Stimulated activated CD4-positive, alpha-beta T cell treated with anti-CD3 and anti-CD28 coated beads, Interleukin-4, amount 100 ng/mL, for 24 hours (primary cell): ENCODE measurements around the gene RHBDL3.

Source experiments
- DNase-seq: peaks from one replicate; pipeline ENCODE4 v3.0.0-alpha.2; 2020

RHBDL3 gene

GRCh38 chr17:32267690-32268205, 2.1 kb downstream of the RHBDL3 start:
- DNase-seq: no peak

GRCh38 chr17:32268734-32269288, 3.2 kb downstream of the RHBDL3 start:
- DNase-seq: no peak

- no peak for DNase-seq
These were observed 3.7 kb downstream of the RHBDL3 start for GRCh38 chr17:32269377-32269776.

- no peak for DNase-seq
These were observed 6.2 kb downstream of the RHBDL3 start for GRCh38 chr17:32271844-32272243.

GRCh38 chr17:32274101-32274500, 8.5 kb downstream of the RHBDL3 start:
- DNase-seq: no peak

GRCh38 chr17:32274643-32275042, 9.0 kb downstream of the RHBDL3 start:
- DNase-seq: no peak

GRCh38 chr17:32275060-32276042, 9.7 kb downstream of the RHBDL3 start:
- no peak for DNase-seq

GRCh38 chr17:32276171-32276601, 10.6 kb downstream of the RHBDL3 start:
- DNase-seq: no peak

GRCh38 chr17:32277284-32277683, 11.7 kb downstream of the RHBDL3 start:
- no peak for DNase-seq

GRCh38 chr17:32278815-32279214, 13.2 kb downstream of the RHBDL3 start:
- DNase-seq: no peak

GRCh38 chr17:32279891-32280716, 14.5 kb downstream of the RHBDL3 start:
- no peak for DNase-seq

- DNase-seq: no peak
These were observed 15.4 kb downstream of the RHBDL3 start for GRCh38 chr17:32281011-32281451.

GRCh38 chr17:32283745-32284201, 18.1 kb downstream of the RHBDL3 start:
- DNase-seq: no peak

GRCh38 chr17:32285306-32285705, 19.7 kb downstream of the RHBDL3 start:
- DNase-seq: no peak

- no peak for DNase-seq
These were observed 20.3 kb downstream of the RHBDL3 start for GRCh38 chr17:32285746-32286517.

- no peak for DNase-seq
These were observed 20.9 kb downstream of the RHBDL3 start for GRCh38 chr17:32286518-32286900.

- DNase-seq: no peak
These were observed 22.3 kb downstream of the RHBDL3 start for GRCh38 chr17:32287804-32288511.

GRCh38 chr17:32288615-32289014, 23.0 kb downstream of the RHBDL3 start:
- DNase-seq: no peak

- no peak for DNase-seq
These were observed 23.9 kb downstream of the RHBDL3 start for GRCh38 chr17:32289471-32290070.

GRCh38 chr17:32292094-32292493, 26.5 kb downstream of the RHBDL3 start:
- no peak for DNase-seq

- no peak for DNase-seq
These were observed 31.8 kb downstream of the RHBDL3 start for GRCh38 chr17:32297424-32297823.
